T-helper 1 cell (primary cell): ENCODE results near the gene ZNF710.
"Not testable (repeated sequence)": the region's sequence is repeated elsewhere in the genome, so short reads cannot be mapped to it uniquely, and the experiment has no call there.

ENCODE experiments used
- DNase-seq, 5 donors: peaks; one replicate each; pipeline ENCODE4 v3.0.0-alpha.2; 2012 to 2020
- total RNA-seq, 4 donors: gene quantifications; one replicate each; lab custom pipeline; 2026; lab: John Stamatoyannopoulos, UW

The ZNF710 gene, protein sequence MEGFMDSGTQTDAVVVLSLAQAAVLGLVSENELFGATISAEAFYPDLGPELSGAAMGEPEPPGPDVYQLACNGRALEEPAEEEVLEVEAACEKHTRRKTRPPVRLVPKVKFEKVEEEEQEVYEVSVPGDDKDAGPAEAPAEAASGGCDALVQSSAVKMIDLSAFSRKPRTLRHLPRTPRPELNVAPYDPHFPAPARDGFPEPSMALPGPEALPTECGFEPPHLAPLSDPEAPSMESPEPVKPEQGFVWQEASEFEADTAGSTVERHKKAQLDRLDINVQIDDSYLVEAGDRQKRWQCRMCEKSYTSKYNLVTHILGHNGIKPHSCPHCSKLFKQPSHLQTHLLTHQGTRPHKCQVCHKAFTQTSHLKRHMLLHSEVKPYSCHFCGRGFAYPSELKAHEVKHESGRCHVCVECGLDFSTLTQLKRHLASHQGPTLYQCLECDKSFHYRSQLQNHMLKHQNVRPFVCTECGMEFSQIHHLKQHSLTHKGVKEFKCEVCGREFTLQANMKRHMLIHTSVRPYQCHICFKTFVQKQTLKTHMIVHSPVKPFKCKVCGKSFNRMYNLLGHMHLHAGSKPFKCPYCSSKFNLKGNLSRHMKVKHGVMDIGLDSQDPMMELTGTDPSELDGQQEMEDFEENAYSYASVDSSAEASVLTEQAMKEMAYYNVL
- 9.7 to 18.0 (median 11.3) reads per million in 4 donors for total RNA-seq

DNA sequence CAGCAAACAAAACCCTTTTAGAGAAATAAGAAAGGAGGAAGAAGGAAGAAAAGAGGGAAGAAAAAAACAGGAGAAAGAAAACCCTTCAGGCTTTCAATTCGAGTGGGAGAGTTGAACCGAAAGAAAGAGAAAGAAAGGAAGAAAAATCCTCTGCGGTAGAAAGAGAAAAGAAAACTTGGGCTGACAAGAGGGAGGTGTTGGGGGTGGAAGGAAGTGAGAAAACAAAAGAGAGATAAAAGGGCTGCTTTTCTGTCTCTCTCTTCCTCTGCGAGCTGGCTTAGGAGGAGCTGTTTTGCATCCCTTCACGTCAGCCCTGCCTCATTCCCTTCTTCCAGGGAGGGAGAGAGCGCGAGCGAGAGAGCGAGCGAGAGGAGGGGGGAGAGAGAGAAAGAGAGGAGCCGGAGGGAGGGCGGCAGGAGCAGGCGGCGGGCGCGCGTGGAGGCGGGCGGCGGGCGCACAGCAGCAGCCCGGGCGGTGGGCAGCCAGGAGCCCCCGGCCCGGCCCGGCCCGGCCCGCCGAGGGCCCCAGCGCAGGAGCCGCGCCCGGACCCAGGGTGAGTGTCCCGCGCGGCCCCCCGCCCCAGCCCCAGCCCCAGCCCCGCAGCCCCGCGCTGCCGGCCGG, at the start of gene ZNF710:
ZNF710 (plus strand) TSS at position 263 of the 621 bp plus-strand sequence. CDS start 65,814 bp downstream, outside the sequence.
- peak in 3 of 5 donors; percentile 17 to 31 (median 24) for DNase-seq

DNA sequence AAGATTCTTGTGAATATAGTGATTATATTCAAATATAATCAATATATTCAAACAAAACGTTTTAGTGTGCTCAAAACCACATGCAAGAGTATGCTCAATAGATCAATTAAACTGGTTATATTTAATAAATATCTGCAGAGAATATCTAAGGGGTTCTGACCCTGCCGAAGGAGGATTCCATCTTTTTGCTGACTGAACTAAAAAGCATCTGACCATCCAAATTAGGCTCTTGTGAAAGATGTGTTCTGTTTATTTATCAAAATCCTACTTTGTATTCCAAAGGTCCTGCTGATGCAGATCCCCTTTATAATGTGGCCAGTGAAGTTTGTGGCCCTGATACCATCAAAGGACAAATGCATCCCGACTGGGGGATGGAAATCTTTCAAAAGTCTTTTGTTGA, 46.6 kb upstream of the ZNF710 start:
- DNase-seq: no peak

DNA sequence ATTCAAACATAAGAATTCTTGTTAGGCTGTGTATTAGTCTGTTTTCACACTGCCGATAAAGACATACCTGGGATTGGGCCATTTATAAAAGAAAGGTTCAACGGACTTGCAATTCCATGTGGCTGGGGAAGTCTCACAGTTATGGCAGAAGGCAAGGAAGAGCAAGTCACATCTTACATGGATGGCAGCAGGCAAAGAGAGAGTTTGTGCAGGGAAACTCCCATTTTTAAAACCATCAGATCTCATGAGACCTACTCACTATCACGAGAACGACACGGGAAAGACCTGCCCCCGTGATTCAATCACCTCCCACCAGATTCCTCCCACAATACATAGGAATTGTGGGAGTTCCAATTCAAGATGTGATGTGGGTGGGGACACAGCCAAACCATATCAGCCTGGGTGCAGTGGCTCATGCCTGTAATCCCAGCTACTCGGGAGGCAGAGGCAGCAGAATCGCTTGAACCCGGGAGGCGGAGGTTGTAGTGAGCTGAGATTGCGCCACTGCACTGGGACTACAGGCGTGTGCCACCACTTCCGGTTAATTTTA, 45.6 kb upstream of the ZNF710 start:
- not testable (repeated sequence) for DNase-seq

DNA sequence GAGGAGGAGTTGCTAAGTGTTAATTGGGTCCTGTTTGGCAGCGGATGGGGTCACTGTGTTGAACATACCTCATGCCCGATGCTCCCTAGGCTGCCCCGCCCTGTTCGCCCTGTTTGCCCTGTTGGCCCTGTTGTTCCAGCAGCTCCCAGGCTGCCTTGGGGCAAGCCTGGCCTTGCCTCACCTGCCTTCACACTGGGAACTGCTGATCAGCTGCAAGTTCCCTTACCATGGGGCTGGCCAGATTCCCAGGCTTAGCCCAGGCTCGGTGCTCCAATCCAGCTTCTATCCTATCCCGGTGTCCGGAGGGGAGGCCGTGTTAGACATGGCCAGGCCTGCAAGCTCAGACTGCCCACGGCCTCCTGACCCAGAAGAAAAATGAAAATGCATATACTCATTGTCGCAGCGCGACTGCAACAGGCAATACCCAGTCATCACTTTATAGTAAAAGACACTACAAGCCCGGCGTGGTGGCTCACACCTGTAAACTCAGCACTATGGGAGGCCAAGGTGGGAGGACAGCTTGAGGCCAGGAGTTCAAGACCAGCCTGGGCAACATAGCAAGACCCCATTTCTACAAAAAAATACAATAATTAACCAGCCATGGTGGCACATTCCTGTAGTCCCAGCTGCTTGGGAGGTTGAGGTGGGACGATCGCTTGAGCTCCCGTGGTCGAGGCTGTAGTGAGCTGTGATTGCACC, 42.9 kb upstream of the ZNF710 start:
- DNase-seq: no peak

DNA sequence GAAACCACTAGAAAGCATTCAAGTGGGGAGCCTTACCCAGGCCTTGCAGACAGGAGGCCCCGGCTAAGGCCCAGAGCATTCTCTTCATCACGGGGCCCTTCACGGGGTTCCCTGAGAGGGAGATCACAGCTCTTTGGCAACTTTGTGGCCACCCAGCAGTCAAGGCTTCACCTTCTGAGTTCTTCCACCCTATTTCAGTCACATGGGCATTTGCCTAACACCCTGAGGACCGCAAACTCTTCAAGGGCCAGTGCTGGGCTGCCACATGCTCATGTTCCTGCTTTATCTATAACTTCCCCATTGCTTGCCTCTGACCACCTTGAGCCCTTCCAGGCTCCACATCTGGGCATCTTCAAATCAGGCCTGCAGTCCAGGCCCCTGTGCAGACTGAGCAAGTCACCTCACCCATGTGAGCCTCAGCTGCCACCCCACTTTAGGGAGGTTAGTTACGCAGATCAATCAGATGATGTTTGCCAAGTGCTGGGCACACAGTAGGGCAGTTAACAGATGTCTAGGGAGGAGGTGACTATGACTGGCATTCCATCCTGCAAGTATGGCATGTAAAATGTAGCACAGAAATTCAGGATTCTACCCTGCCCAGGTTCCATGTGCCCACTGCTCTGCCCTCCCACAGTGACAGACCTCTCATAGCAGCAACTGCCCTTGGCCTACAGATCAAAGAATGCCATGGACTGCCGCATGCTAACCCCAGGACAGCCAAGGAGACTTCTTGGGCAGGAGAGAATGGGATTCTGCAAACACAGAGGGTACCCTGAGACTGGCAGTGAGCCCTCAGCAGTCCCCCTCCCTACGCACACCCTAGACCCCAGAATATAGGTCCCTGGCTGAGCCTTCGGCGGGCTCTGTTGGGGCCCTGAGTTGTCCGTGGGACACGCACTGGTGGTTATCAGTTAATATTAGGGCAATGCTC, 37.6 kb upstream of the ZNF710 start:
- DNase-seq: no peak

DNA sequence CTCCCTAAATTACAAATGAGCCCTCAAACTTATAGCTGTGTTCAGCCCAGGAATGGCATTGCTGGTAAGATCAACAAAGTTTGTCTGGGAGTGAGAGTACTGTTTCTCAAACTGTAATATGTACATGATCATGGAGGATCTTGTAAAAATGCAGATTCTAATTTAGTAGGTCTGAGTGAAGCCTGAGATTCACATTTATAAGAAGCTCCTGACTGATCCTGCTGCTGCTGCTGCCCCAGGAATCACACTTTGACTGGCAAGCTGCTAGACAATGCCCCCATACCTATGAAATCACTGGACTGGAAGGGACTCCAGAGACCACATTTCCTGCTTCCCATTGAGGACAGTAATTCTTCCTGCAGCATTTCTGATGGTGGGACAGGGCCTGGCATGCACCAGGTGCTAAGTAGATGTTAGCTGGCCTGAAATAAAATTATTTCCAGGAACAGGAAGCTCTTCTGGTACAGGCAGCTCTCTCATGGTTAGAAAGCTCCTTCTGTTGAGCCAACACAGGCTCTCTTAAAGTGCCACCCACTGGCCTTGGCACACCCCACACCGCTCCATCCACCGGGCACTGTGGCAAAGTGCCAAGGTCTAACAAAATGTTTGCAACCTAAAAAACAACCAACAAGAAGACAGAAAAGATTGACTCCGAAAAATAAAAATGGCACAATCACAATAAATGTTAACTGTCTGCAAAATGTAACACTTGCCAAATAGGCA, 36.7 kb upstream of the ZNF710 start:
- no peak for DNase-seq

DNA sequence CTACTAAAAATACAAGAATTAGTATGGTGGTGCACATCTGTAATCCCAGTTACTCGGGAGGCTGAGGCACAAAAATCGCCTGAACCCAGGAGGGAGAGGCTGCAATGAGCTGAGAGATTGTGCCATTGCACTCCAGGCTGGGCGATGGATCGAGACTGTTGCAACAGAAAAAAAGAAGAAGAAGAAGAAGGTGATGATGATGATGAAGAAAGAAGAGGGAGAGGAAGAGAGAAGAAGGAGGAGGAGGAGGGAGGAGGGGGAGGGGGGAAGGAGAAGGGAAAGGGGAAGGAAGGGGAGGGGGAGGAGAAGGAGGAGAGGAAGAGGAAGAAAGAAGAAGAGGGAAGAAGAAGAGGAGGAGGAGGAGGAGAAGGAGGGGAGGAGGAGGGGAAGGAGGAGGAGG, 33.2 kb upstream of the ZNF710 start:
- DNase-seq: no peak

DNA sequence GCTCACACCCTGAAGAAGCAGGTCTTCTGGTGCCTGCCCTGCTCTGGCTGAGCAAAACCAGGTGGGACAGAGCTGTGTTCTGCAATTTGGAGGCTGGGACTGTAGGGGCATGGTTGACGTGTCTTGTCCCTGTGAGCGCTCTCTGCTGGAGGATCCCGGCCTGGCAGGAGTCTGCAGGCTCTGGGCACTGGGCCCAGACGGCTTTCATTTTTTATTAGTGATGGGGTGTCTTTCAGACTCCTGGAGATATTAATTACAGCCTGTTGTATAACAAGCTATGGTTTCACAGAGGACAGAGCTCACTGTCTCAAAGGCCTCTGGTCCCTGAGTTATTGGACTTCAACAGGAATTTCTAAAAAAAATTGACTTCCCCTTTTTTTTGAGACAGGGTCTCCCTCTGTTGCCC, 29.5 kb upstream of the ZNF710 start:
- DNase-seq: peak in 4 of 5 donors; percentile 8 to 34 (median 29)

DNA sequence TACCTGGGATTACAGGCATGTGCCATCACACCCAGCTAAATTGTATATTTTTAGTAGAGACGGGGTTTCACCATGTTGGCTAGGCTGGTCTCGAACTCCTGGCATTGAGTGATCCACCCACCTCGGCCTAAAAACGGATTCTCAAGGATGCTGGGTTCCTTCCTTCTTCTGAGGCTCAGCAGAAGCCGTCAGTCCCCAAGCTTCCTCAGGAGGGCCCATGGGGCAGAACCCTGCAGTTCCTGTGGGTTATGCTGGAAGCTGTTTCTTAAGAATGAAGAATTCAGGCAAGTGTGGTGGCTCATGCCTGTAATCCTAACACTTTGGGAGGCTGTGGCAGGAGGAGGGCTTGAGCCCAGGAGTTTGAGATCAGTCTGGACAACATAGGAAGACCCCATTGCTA, 29.0 kb upstream of the ZNF710 start:
- DNase-seq: no peak

DNA sequence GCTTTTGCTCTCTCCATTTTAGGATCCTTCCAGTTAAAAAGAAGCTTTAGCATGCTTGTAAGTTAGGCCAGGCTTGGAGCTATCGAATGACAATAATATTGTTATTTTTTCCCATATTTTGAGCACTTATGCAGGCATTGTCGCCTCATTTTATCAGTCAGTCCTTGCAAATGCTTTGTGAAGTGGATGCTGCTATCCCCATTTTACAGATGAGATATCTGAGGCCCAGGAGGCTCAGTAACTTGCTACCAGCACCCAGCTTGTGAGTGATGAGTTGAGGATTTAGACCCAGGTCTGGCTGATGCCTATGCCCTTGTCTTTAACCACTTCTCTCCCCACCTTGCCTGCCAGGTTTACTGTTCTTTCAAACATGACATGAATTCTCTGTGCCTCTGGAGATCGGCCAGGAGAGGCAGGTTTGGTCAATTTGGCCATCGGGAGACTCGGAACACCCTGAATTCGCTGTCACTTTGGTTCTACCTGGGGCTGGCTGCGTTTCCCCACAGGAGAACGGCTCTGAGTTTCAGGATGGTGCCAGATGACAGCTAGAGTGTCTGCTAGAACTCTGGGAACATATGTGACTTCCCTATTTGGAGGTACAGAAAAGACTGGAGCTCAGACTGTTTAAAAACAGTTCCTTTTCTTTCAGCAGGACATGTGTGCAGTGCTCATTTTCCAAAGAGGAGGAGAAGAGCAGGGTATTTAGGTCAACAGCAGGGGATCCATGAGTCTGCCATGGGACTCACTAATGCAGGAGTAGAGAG, 25.5 kb upstream of the ZNF710 start:
- no peak for DNase-seq

DNA sequence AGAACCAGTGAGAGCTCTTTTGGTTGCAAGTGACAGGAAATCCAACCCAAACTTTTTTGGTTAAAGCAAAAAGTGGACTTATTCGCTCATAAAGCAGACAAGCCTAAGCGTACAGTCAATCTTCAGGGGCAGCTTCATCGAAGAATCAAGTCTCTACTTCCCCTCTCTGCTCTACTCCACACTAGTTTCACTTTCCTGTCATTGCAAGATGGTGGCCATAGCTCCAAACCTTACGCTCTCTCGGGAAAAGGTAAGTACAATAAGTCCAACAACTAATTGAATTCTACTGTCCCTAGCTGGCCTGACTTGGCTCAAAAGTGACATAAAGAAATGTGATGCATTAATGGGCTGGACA, 24.9 kb upstream of the ZNF710 start:
- no peak for DNase-seq

DNA sequence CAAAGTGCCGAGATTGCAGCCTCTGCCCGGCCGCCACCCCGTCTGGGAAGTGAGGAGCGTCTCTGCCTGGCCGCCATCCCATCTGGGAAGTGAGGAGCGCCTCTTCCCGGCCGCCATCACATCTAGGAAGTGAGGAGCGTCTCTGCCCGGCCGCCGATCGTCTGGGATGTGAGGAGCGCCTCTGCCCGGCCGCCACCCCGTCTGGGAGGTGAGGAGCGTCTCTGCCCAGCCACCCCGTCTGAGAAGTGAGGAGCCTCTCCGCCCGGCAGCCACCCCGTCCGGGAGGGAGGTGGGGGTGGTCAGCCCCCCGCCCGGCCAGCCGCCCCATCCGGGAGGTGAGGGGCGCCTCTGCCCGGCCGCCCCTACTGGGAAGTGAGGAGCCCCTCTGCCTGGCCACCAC, 23.3 kb upstream of the ZNF710 start:
- not testable (repeated sequence) for DNase-seq

DNA sequence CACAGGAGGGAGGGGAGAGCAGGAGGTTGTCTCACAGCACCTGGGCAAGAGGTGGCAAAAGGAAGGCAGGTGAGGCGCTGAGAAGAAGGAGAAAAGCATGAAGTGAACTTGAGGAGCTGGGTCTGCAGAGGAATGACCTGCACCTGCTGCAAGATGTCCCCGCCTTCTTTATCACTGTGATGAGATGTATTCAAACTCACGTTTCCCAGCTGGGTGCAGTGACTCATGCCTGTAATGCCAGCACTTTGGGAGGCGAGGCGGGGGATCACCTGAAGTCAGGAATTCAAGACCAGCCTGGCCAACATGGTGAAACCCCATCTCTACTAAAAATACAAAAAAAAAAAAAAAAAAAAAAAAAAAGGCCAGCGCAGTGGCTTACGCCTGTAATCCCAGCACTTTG, 22.2 kb upstream of the ZNF710 start:
- no peak for DNase-seq

DNA sequence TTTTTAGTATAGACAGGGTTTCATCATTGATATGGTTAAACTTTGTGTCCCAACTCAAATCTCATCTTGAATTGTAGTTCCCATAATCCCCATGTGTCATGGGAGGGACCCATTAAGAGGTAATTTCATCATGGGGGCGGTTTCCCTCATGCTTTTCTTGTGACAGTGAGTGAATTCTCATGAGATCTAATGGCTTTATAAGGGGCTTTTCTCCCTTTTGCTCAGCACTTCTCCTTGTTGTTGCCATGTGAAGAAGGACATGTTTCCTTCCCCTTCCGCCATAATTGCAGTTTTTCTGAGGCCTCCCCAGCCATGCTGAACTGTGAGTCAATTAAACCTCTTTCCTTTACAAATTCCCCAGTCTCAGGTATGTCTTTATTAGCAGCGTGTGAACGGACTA, 20.2 kb upstream of the ZNF710 start:
- DNase-seq: no peak

DNA sequence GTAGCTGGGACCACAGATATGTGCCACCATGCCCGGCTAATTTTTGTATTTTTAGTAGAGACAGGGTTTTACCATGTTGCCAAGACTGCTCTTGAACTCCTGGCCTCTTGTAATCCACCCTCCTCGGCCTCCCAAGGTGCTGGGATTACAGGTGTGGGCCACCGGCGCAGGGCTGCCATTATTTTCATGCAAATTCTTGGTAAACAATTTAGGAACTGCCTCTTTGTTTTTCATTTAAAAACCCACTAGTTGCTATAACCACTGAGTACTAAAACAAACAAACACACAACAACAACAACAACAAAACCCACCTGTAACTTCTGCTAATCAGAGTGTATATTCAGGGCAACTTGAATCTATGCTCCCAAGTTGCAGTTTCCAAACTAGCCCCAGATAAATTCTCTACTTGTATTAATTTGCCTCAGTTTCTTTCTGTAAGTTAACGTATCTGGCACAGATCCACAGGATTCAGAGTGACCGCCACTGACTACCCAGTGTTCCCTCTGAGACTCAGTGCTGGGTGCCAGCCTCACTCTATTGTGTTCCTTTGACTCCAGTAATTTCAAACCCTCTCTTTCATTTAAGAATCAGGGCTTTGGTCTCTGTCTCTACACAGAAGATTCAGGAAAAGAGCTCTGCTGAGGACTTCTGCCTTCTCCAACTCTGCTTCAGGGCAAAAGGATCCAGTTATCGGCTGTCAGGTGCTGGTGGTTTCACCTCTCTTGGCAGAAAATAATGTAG, 18.6 kb upstream of the ZNF710 start:
- DNase-seq: no peak

DNA sequence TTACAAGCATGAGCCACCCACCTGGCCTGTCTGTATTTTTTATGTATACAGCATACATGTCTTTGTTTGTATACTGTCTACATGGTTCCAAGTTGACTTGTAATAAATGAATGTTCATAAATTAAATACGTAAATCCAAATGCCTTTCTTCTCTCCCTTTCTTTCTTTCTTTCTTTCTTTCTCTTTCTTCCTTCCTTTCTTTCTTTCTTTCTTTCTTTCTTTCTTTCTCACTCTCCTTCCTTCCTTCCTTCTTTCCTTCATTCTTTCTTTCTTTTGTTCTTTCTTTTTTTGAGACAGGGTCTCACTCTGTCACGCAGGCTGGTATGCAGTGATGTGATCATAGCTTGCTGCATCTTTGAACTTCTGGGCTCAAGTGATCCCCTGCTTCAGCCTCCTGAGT, 17.1 kb upstream of the ZNF710 start:
- no peak for DNase-seq

DNA sequence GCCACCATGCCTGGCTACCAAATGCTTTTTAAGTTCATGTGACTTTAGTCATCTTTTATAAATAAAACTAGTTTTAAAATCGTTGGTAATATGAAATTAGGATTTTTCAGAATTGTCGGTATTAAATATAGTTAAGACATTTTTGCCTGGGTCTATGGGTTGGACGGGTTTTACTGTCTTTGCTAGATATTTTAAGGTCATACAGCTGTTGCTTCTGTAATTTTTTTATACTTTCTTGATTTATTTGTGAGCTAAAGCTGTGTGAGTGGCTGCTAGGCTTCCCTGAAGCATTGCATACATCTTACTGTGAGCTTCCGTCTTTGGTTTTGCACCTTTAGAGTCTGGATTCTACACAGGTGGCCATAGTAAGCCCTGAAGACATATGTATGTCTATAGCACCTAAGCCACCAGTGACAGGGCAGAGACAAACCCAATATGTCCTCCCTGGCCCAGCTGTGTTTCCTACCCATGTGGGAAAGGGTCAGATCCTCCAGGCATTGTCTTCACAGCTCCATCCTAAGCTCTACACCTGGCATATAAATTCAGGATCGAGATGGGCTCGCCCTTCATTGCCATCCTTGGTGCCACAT, 16.6 kb upstream of the ZNF710 start:
- DNase-seq: no peak

DNA sequence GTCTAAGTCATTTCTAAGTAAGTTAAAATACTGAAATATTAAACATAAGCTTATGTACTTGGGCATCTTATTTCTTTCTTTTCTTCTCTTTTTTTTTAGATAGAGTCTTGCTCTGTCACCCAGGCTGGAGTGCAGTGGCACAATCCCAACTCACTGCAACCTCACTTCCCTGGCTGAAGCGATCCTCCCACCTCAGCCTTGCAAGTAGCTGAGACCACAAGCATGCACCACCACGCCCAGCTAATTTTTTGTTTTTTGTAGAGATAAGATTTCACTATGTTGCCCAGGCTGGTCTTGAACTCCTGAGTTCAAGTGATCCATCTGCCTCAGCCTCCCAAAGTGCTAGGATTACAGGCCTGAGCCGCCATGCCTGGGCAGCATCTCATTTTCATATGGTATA, 16.0 kb upstream of the ZNF710 start:
- DNase-seq: no peak

DNA sequence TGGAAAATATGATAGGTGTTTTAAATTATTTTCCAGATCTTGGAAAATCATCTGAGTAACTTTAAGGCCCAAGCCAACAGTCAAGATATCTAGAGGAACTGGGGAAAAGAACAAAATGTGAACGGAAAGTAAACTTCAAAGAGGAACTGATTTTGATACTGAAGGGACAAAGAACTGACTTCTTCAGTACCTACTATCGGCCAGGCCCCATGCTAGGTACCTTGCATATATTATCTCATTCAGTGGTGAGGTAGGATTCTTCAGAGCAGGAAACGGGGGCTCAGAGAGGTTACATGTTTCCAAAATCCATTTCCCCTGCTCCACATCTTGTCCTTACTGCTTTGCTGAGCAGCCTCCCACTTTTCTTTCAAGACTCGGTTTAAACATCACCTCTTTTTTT, 9.8 kb upstream of the ZNF710 start:
- DNase-seq: no peak
